HG03135 (cell line): ENCODE measurements around the gene GABPA.
"Not testable (repeated sequence)": the region's sequence is repeated elsewhere in the genome, so short reads cannot be mapped to it uniquely, and the experiment has no call there.

ENCODE experiments used
- ATAC-seq: cut with Tn5 transposase; IDR thresholded peaks from one replicate; pipeline ENCODE4 v1.9.1; 2021; ENCODE audit warnings: mild to moderate bottlenecking, moderate library complexity; ENCODE audit not compliant: unreplicated experiment

Gene GABPA

DNA sequence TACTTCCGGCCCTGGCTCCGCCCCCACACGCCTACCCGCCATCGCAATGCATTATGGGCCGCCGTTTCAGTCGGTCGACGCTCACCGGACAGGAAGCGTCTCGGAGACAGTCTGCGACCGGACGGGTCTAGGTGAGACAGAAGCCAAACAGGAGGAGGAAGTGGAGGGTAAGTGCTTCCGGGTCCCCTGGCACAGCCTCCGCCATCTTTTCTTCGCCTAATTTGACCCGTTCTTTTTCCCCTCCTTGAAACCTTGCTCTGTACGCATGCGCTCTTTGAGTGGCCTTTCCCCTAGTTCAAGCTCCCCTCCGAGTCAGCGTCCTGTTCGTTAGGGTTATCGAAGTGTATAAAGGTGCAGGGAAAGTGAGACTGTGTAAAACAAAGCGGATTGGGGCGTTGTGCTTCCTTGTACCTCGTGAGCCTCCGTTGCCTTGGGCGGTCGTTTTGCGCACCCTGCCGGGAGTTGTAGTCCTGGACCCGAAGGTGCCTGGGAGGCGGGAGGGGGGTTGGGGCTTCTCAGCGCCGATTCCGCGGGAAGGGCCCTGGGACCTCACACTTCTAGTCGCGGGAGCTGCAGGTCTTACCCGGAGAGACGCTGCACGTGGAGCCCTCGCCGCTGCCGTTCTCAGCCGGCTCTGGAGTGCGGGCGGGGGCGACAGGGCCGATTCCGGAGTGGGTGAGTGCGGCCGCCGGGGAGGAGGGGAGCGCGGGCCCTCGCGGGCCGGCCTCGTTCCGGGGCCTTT lies at the start of gene GABPA, which contains the start of gene ATP5PF:
GABPA (plus strand) TSS at position 69 of the 742 bp plus-strand sequence. CDS start 6,627 bp downstream, outside the sequence.
ATP5PF (minus strand) TSS at position 1 of the 742 bp plus-strand sequence. CDS start 5,110 bp downstream, outside the sequence.
- ATAC-seq: peak; percentile 92

DNA sequence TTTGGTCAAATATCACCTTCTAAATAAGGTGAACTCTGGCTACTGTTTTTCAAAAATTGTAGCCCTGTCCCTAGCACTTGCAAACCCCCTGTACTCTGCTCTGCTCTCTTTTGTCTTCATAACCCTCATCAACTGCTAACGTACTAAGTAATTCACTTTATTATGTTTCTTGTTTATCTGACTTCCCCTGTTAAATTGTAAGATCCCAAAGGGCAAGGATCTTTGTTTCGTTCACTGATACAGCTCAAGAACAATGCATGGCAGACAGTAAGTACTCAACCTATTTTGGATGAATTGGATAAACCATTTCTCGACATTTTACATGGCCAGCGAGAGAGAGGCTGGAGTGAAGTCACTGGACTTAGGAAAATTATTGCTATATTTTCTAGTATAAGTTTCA lies 47.0 kb upstream of the GABPA start:
- ATAC-seq: no peak

DNA sequence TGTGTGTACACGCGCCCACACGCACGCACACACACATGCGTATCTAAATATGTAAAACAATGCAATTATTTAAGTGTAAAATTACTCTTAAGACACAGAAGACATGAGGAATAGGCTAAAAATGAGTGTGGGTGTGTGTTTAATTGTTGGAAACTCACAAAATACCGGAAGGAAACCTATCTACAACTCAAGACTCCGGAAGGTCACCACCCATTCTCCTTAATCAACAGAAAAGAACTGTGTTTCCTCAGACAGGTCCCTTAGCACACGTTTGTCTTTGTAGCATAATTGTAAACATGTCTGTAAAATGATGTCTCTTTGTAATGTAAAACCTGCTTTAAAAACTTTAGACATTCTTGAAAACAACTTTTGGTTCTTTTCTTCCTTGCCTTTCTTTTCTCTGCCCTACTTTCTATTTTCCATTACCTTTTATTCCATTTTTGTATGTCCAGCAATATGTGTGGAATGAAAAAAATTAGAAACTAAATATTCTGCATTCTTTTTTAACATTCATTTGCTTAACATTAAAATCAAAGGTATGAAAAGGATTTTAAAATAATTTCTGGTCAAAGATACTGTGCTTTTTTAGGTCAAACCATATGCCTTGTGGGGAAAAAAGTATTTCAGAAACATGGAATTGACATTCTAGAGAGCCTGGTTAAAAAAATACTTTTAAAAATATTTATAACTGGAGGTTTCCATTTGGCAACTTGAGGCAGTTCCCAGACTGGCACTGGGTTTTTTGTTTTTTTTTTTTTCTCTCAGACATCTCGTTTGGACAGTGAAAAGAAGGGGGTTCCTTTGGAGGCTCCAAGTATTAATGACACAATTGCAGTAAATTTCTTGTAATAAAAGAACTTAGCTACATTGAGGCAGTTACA lies 46.3 kb upstream of the GABPA start:
- no peak for ATAC-seq

GRCh38 chr21:25689226-25689625 lies 45.5 kb upstream of the GABPA start:
- ATAC-seq: no peak

- no peak for ATAC-seq
These were observed 42.8 kb upstream of the GABPA start for GRCh38 chr21:25691976-25692375.

GRCh38 chr21:25695461-25695860 lies 39.3 kb upstream of the GABPA start:
- ATAC-seq: not testable (repeated sequence)

GRCh38 chr21:25700741-25701140 lies 34.0 kb upstream of the GABPA start:
- no peak for ATAC-seq

DNA sequence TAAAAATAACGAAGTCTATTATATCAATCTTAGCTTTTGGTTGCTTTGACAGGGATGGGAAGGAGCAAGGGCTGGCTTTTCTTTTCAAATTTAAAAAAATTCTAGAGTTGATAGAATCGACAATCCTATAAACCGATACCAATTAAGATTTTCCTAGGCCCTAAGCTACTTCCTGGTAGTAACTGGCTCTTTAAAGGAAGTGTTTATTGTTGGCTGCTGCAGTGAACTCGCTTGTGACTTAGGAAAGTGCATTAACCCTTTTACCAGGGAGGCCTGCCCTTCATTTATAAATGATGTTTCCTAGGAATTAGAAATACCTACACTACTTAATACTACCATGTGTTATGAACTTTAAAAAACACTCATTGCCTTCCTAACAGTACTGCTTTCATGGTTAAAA lies 33.2 kb upstream of the GABPA start:
- no peak for ATAC-seq

DNA sequence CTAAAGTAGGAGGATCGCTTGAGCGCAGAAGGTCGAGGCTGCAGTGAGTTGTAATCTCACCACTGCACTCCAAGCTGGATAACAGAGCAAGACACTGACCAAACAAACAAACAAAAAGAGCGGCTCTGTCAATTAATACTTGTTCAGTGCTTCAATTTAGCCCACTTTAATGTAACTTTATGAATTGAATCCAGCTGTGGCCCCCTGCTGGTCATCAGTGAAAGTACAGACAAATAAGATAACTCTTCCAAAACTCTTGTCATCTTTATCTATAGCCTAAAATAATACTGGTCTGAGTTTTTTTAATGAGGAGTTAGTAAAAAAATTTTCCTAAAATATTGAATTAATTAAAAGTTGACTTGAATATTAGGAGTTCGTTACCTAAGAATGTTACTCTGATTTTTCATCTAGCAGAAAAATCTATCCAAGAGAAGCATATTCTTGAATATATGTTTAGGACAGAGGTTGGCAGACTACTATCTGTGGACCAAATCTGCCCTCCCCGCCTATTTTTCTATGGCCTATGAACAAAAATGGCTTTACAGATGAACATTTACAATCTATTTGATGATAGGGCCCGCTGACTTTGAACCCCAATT lies 26.2 kb upstream of the GABPA start:
- ATAC-seq: no peak

DNA sequence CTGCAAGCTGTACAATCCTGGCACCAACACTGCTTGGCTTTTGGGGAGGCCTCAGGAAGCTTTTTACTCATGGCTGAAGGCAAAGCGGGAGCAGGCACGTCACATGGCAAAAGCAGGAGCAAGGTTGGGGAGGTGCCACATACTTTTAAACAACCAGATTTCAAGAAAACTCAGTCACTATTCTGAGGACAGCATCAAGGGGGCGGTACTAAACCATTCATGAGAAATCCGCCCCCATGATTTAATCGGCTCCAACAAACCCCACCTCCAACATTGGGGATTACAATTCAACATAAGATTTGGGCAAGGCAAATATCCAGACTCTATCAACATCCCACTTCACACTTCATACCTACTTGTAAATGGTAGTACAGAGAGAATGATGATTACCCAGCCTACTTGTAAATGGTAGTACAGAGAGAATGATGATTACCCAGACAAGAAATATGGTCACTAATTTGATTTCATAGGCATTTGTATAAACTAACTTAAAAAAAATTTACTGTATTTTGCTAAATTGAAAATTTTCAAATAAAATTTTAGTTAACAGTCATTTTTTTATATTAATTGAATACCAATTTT lies 25.0 kb upstream of the GABPA start:
- no peak for ATAC-seq

DNA sequence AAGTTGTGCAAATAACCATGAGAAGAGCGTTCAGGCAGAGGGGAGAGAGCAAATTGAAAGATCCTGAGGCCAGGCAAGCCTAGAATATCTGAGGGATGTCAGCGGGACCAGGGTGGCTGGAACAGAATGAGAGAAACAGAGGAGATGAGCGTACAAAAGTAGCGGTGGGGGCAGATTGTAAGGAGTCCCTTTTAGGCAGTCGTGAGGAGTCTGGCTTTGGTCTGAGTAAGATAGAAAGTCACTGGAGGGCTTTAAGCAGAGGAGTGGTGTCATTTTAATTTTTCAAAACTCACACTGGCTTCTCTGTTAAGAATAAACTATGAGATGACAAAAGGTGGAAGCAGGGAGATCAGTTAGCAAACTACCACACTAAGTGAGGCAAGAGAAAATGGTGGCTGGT lies 24.2 kb upstream of the GABPA start:
- no peak for ATAC-seq

DNA sequence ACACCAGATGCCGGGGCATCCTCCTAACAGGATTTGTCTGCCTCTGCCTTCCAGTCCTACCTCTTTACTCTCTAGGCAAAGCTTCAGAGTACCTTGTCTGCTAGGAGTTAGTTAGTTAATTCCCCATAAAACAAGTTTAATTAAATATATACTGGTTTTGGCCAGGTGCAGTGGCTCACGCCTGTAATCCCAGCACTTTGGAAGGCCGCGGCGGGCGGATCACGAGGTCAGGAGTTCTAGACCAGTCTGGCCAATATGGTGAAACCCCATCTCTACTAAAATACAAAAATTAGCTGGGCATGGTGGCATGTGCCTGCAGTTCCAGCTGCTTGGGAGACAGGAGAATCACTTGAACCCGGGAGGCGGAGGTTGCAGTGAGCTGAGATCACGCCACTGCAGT lies 20.7 kb upstream of the GABPA start:
- ATAC-seq: not testable (repeated sequence)

GRCh38 chr21:25717491-25718147 lies 17.2 kb upstream of the GABPA start:
- no peak for ATAC-seq

GRCh38 chr21:25721987-25722386 lies 12.8 kb upstream of the GABPA start:
- no peak for ATAC-seq

GRCh38 chr21:25722631-25723030 lies 12.1 kb upstream of the GABPA start:
- ATAC-seq: no peak

- ATAC-seq: no peak
These were observed 2.5 kb upstream of the GABPA start for GRCh38 chr21:25732091-25732760.

DNA sequence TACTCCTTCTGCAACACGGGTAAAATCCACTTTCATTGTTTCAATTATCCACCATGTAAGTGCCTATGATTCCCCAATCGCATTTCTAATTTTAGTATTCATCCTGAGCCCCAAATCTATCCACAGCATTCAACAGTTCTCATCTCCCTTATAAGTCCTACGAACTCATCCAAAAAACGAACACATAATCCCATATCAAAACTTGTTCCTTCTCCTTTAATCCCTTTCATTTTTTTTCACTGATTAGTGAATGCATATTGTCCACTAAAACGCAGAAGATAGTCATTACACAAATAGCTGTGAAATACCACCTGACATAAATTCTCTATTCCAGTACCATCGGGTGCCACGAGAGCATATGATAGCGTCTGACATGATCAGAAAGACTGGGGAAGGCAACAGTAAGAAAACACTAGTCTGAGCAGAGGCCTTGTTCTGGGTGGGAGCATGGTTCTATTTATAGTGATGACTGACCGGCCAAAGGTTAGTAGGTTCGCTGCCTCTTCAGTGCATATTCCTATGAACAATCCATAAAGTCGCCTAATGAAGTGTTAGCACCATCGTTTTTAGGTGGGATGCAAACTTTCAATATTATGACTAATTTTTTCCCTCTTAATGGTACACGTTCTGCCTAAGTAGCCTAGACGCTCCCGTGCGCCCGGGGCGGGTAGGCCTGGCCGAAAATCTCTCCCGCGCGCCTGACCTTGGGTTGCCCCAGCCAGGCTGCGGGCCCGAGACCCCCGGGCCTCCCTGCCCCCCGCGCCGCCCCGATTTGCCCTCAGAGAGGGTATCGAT lies 716 bp upstream of the GABPA start:
- ATAC-seq: peak; percentile 14

GRCh38 chr21:25734654-25734903 lies 193 bp upstream of the GABPA start:
- no peak for ATAC-seq
